Tibial nerve (tissue), 4 donors: ENCODE measurements around the gene SYNGR3.

Experiments
- EP300 ChIP-seq, 2 donors: sonication (generic); formaldehyde crosslinking; IDR thresholded peaks; one replicate each; pipeline ENCODE4 v1.6.1; 2017; ENCODE audit warnings: antibody characterized with exemption in 2 of 2, mild to moderate bottlenecking in 1 of 2
- TF ChIP-seq, protein P1 (sequence below), 5 experiments: fragments of 200-600 bp in 3 of 5; fragments of 450-650 bp in 2 of 5; sonication (generic) in 3 of 5; IDR thresholded peaks; one replicate each; pipeline ENCODE4 v1.5.1; 2016 to 2019; ENCODE audit warnings: antibody characterized with exemption in 5 of 5, mild to moderate bottlenecking in 3 of 5, moderate library complexity in 2 of 5

DNA sequence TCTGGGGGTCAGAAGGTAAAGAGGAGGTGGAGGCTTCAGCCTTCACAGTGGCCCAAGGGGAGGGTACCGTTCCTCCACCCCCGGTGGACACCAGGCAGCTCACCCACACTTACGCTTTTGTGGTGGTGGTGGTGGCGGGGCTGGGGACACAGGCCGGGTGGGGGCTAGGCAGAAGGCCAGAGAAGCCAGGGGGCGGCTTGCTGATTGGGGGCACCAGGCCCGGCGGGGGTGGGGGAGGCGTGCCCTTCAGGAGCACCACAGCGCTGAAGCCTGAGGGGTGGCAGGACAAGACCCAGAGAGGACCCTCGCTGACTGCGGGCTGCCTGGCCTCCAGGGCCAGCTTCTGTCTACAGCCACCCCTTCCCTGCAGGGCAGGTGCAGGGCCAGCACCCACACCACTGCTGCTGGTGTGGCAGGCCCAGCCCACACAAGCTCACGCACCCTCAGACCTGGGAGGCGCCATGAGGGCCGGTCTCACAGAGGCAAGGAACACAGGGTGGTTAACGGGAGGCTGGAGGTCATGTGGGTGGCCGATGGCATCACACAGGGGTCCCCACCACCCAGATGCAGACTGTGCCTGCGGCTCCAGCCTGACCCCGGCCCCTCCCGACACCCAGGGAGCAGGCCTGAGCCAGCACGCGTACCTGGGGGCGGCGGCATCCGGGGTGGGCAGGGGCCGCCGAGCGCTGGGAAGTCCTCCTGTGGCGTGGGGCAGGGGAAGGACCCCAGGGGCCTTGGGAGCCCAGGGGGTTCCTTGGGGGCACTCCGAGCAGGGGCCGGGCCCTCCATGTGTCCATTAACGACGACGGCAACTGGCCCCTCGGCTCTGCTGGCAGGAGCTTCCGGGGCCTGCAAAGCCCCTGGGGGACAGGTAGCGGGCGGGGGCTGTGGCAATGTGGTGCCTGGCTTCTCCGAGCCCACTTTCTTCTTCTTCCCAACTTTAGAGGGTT, 9.4 kb downstream of the SYNGR3 start:
- no peak for TF ChIP-seq EP300 (IDR thresholded peaks at IDR 0.05)
- TF ChIP-seq, protein P1, sequence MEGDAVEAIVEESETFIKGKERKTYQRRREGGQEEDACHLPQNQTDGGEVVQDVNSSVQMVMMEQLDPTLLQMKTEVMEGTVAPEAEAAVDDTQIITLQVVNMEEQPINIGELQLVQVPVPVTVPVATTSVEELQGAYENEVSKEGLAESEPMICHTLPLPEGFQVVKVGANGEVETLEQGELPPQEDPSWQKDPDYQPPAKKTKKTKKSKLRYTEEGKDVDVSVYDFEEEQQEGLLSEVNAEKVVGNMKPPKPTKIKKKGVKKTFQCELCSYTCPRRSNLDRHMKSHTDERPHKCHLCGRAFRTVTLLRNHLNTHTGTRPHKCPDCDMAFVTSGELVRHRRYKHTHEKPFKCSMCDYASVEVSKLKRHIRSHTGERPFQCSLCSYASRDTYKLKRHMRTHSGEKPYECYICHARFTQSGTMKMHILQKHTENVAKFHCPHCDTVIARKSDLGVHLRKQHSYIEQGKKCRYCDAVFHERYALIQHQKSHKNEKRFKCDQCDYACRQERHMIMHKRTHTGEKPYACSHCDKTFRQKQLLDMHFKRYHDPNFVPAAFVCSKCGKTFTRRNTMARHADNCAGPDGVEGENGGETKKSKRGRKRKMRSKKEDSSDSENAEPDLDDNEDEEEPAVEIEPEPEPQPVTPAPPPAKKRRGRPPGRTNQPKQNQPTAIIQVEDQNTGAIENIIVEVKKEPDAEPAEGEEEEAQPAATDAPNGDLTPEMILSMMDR (IDR thresholded peaks at IDR 0.05) = no peak
